Fibroblast of skin of abdomen (primary cell): ENCODE measurements around the gene COX10.
"Not testable (repeated sequence)": the region's sequence is repeated elsewhere in the genome, so short reads cannot be mapped to it uniquely, and the experiment has no call there.

Source experiments
- DNase-seq: peaks from one replicate; pipeline ENCODE4 v3.0.0-alpha.2; 2013

The COX10 gene

DNA sequence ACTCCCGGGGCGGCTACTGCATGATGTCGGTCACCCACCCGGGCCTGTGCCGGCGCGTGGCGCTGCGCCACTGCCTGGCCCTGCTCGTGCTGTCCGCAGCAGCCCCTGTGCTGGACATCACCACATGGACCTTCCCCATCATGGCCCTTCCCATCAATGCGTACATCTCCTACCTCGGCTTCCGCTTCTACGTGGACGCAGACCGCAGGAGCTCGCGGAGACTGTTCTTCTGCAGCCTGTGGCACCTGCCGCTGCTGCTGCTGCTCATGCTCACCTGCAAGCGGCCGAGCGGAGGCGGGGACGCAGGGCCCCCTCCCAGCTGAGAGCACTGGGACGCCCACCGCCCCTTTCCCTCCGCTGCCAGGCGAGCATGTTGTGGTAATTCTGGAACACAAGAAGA, 137.6 kb downstream of the COX10 start:
- no peak for DNase-seq

GRCh38 chr17:14207791-14208190, 138.5 kb downstream of the COX10 start:
- no peak for DNase-seq

GRCh38 chr17:14209215-14209614, 139.9 kb downstream of the COX10 start:
- DNase-seq = no peak

DNA sequence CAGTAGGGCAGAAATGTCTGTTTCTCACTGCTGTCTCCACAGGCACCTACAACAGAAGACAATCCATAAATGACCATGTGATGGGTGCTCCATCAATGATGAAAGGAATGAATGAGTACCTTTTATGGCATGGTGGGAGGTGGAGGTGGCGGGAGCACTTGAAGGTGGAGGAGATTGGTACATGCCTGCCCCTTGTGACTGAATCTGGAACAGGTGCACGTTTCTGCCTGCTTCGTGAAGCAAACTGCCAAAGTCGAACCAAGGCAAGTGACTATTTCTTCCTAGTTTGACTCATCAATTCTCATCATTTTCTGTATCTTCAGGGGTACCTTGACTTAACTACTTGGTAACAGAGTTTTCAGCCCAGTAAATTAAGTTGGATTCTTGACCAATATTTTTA, 141.9 kb downstream of the COX10 start:
- DNase-seq = no peak

DNA sequence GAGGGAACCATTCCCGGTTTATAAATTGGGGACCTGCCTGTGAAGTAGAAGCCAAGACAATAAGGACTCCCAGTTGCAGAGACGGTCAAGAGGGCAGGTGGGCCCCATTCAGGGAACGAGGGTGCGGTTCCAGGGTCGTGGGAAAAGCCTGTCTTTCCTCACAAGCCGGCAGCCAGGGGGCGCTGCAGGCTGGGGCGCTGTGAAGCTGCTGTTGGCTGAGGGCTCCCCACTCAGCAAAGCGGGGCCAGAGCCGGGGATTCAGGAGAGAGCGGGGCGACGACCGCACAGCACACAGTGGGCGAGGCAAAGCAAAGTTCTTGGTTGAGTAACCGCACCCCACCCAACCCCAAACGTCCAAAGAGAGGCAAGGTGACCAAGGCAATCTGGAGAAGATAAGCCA, 142.5 kb downstream of the COX10 start:
- peak; percentile 4 for DNase-seq

GRCh38 chr17:14212401-14212800, 143.1 kb downstream of the COX10 start:
- DNase-seq = no peak

GRCh38 chr17:14214271-14214670, 145.0 kb downstream of the COX10 start:
- peak; percentile 40 for DNase-seq

DNA sequence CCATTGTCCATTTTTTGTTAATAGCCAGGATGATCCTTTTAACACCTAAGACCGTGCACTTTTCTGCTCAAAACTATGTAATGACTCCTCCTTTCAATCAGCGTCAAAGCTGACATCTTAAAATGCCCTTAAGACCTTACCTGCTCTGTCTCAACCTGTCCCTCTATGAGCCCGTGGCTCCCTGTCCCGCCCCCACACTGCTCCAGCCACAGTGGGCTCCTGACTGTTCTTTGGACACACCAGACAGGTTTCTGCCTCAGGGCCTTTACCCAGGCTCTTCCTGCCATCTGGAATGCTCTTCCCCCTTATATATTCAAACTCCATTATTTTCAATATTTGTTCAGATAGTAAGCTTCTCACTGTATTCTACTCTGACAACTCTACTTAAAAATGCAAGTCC, 153.3 kb downstream of the COX10 start:
- no peak for DNase-seq

DNA sequence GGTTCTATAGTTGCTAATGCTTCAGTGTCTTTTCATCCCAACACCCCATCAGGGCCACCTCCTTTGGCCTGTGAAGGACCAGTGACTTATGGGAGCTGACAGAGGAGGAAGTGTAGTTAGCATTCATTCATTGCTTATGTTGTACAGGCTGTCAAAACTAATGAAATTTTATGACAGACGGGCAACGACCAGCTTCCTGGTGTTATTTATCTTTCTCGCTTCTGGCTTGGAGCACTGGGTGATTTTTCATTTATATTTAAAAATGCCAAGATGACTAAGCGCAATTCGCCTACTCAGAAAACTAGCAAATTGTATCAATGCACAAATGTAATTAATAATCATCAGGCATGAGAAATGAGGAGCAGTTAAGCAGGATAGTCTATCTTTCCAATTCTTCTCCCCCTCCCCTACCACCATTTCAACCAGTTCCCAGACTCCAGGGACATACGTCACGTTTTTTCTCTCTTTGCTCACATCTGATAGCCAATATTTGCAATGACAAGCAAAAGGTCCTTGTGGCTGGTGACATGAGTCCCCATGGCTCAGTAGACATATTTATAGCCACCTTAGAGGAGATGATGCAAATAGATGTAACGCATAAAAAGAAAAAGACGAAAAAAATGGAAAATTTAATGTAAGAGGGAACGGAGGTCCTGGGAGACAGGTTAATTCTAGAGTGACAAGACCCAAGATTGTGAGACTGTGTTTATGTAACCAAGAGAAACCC, 156.1 kb downstream of the COX10 start:
- no peak for DNase-seq

- no peak for DNase-seq
Observed at GRCh38 chr17:14227052-14227451, 157.7 kb downstream of the COX10 start.

GRCh38 chr17:14228903-14229302, 159.6 kb downstream of the COX10 start:
- DNase-seq = peak; percentile 15

DNA sequence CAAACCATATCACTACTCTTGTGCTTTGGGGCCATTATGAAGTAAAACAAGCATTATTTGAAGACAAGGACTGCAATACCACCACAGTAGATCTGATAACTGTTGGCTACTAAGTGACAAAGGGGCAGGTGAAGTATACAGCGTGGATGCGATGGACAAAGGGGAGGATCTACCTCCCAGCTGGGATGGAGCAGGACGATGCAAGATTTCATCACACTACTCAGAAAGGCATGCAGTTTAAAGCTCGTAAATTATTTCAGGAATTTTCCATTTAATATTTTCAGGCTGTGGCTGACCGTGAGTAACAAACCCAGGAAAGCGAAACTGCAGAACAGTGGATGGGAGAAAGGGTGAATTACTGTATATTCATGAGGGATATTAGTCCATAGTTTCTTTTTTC, 161.9 kb downstream of the COX10 start:
- peak; percentile 68 for DNase-seq

DNA sequence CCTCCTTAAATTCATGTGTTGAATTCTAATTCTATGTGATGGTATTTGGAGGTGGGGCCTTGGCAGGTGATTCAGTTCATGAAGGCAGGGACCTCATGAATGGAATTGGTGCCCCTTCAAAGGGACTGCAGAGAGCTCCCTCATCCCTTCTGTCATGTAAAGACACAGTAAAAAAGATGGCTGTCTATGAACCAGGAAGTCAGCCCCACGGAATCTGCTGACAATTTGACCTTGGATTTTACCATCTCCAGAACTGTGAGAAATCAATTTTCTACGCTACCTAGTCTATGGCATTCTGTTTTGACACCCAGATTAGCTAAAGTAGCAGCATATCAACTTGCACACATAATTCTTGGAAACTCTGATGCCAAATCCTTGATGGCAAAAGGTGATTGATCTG, 165.7 kb downstream of the COX10 start:
- DNase-seq = not testable (repeated sequence)

DNA sequence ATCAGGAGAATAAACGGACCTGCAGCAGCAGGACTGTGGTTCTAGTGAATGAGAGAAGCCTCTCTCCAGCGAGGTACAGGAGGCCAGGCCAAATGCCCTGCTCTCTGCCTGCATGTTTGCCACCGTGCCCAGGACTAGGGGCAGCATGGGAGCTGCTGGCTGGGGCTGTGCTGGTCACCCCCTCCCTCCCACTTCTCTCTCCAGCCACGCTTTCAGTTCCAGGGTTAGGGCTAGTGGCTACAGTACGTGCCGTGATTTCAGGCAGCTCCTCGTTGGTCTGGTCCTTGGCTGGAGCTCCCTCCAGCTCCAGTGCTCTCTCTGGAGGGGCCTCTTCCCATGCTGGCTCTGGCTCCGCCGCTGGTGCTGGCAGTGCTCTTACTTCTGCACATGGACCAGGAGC, 166.7 kb downstream of the COX10 start:
- DNase-seq = not testable (repeated sequence)

DNA sequence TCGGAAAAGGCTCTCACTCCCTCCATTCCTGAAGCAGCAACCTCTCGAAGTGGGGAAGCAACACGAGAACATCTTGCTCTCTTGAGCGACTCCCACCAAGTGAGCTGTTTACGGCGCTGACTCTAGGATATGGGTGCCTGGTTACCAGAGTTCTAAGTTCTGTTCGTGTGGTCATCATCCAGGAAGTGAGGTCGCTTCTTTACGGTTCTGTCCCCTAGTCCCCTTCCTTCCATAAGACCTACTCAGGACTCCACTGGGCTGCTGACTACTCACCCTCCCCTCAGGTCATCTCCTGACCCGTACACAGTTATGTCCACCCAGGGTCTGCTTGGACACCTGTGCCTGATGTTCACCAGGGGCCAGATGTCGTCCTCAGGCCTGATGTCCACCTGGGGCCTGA, 167.5 kb downstream of the COX10 start, which contains the start of gene CDRT15:
TSS of gene CDRT15 (minus strand) at position 101 of the 400 bp plus-strand sequence. CDS start at position 72, 29 bp downstream.
- DNase-seq = not testable (repeated sequence)

DNA sequence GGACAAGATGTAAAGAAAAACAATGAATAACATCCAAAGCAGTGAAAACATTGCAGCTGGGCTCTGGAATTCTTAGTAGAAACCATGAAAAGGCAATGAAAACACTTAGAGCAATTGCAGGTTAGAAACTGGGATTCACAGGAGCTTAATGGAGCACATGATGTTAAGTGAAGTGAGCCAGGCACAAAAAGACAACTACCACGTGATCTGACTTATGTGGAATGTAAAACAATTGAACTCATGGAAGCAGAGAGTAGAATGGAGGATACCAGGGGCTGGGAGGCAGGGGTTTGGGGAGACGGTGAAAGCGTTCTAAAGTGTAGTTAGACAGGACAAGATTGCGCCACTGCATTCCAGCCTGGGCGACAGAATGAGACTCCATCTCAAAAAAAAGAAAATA, 170.0 kb downstream of the COX10 start:
- DNase-seq = not testable (repeated sequence)

DNA sequence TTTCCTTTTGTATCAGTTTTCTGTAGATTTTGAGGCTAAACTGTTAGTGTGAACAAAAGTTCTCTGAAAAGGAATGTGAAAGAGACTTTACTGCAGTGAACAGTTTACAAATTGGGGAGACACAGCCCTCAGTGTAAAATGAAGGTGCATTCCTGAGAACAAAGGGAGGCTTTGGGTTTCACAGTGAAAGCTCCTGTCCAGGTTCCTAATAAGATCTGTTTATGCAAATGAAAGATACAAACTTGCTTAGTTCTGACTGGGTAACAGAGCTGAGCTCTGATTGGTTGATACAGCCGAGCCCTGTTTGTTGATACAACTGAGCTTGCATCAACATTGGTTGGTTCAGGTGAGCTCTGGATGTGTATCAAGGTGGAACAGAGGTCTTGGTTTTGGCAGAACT, 175.7 kb downstream of the COX10 start:
- DNase-seq = no peak

GRCh38 chr17:14245629-14246028, 176.3 kb downstream of the COX10 start:
- no peak for DNase-seq
